B cell (primary cell): ENCODE measurements around the gene AXIN1. TPM values are rescaled to one million over a fixed set of nuclear protein-coding genes. Genes with fewer than 3 reads are reported as not detected.

ENCODE experiments used
- ATAC-seq: fragments of 200-7000 bp; cut with Tn5 transposase; one replicate; pipeline ENCODE4 v1.10.0; 2021; ENCODE audit warnings: low read depth, mild to moderate bottlenecking, moderate number of reproducible peaks, moderate library complexity
- CTCF ChIA-PET: fragments of 350-600 bp; sonication (Branson Sonifier 250); formaldehyde crosslinking; loops from one replicate; lab custom pipeline; 2021; ENCODE audit warnings: antibody characterized with exemption, inconsistent platforms; lab: Charles Lee
- POLR2A ChIA-PET: fragments of 350-600 bp; sonication (Branson Sonifier 250); formaldehyde crosslinking; loops from one replicate; lab custom pipeline; 2021; ENCODE audit warnings: antibody characterized with exemption; lab: Charles Lee
- DNase-seq: peaks from one replicate; pipeline ENCODE4 v3.0.0; 2013
- H2AFZ ChIP-seq: 2 replicates; pipeline ENCODE4 v1.6.1; 2012; ENCODE audit warnings: mild to moderate bottlenecking, low read depth, low read length; ENCODE audit not compliant: insufficient read depth, poor library complexity, severe bottlenecking
- H3K27ac ChIP-seq, 2 donors: 1 replicate in 1 of 2; 2 replicates in 1 of 2; pipeline ENCODE4 v1.5.1; 2012 to 2013; ENCODE audit warnings: low read length in 2 of 2, mild to moderate bottlenecking in 2 of 2, moderate library complexity in 1 of 2
- H3K27me3 ChIP-seq, 4 experiments: fragments of 200-600 bp in 1 of 4; sonication (generic) in 1 of 4; replicated peaks in 1 of 4; 1 replicate in 2 of 4; 2 replicates in 2 of 4; pipeline versions ENCODE4 v1.6.1 to v1.7.0; 2013 to 2016; ENCODE audit warnings: low read length in 3 of 4, mild to moderate bottlenecking in 2 of 4, mixed read lengths in 1 of 4, moderate library complexity in 1 of 4; ENCODE audit not compliant: insufficient read depth in 4 of 4, control insufficient read depth in 3 of 4; ENCODE audit errors: control extremely low read depth in 1 of 4
- H3K36me3 ChIP-seq, 2 experiments: replicated peaks in 1 of 2; 1 replicate in 1 of 2; 2 replicates in 1 of 2; pipeline versions ENCODE4 v1.6.1 to v1.7.1; 2013; ENCODE audit warnings: low read length in 1 of 2; ENCODE audit not compliant: insufficient read depth in 2 of 2, control insufficient read depth in 1 of 2; ENCODE audit errors: control extremely low read depth in 1 of 2, extremely low read depth in 1 of 2
- H3K4me1 ChIP-seq, 2 donors: fragments of 200-600 bp in 1 of 2; sonication (generic) in 1 of 2; 1 replicate in 1 of 2; 2 replicates in 1 of 2; pipeline versions ENCODE4 v1.5.1 to v1.6.1; 2013 to 2017; ENCODE audit warnings: low read length in 2 of 2; ENCODE audit not compliant: control insufficient read depth in 2 of 2, insufficient read depth in 2 of 2
- H3K4me2 ChIP-seq: replicated peaks from 2 replicates; pipeline ENCODE3; 2012; ENCODE audit warnings: mild to moderate bottlenecking, low read depth, low read length; ENCODE audit not compliant: poor library complexity, severe bottlenecking
- H3K4me3 ChIP-seq, 5 experiments: fragments of 200-600 bp in 1 of 5; sonication (generic) in 1 of 5; 1 replicate in 3 of 5; 2 replicates in 2 of 5; pipeline versions ENCODE4 v1.5.1 to v1.7.0; 2011 to 2016; ENCODE audit warnings: low read length in 4 of 5, mild to moderate bottlenecking in 4 of 5, low read depth in 2 of 5, control low read depth in 1 of 5, moderate library complexity in 1 of 5; ENCODE audit not compliant: insufficient read depth in 1 of 5; ENCODE audit errors: control extremely low read depth in 1 of 5, extremely low read depth in 1 of 5
- H3K79me2 ChIP-seq: fragments of 200-600 bp; sonication (generic); one replicate; pipeline ENCODE4 v1.6.0; 2016; ENCODE audit warnings: low read length; ENCODE audit not compliant: control insufficient read depth, insufficient read depth
- H3K9ac ChIP-seq: fragments of 200-600 bp; sonication (generic); 2 replicates; pipeline ENCODE4 v1.6.1; 2017; ENCODE audit warnings: mild to moderate bottlenecking, low read length, moderate library complexity
- H3K9me3 ChIP-seq, 3 donors: one replicate each; pipeline versions ENCODE4 v1.6.1 to v1.7.1; 2013; ENCODE audit warnings: low read length in 2 of 3; ENCODE audit not compliant: control insufficient read depth in 2 of 3, insufficient read depth in 1 of 3; ENCODE audit errors: control extremely low read depth in 1 of 3
- H4K20me1 ChIP-seq: 2 replicates; pipeline ENCODE4 v1.6.0; 2012; ENCODE audit warnings: mild to moderate bottlenecking, low read length; ENCODE audit not compliant: insufficient read depth, control insufficient read depth, poor library complexity, severe bottlenecking
- H3K27ac Mint-ChIP-seq: one replicate; pipeline ENCODE4 v1.8.0; 2021; ENCODE audit warnings: mixed read lengths
- H3K27me3 Mint-ChIP-seq: one replicate; pipeline ENCODE4 v1.8.0; 2021; ENCODE audit warnings: mixed read lengths
- H3K4me1 Mint-ChIP-seq: one replicate; pipeline ENCODE4 v1.8.0; 2021; ENCODE audit warnings: mixed read lengths
- H3K4me3 Mint-ChIP-seq: one replicate; pipeline ENCODE4 v1.8.0; 2021; ENCODE audit warnings: mixed read lengths
- H3K9me3 Mint-ChIP-seq: one replicate; pipeline ENCODE4 v1.8.0; 2022; ENCODE audit warnings: mixed read lengths; ENCODE audit not compliant: insufficient read depth
- EZH2 ChIP-seq: IDR thresholded peaks from 2 replicates; pipeline ENCODE4 v1.6.1; 2012; ENCODE audit warnings: borderline replicate concordance, low read depth, mild to moderate bottlenecking, moderate library complexity, low read length; ENCODE audit not compliant: insufficient read depth, poor library complexity, severe bottlenecking
- WGBS: methylation state at CpG from one replicate; pipeline ENCODE4 v1.1.5; 2013; ENCODE audit warnings: missing lambda C conversion rate; ENCODE audit not compliant: insufficient coverage; 5-methylcytosine and 5-hydroxymethylcytosine counted together
- intact Hi-C: fragments of 100-400 bp; cut with micrococcal nuclease; formaldehyde crosslinking; loops from one replicate; pipeline ENCODE4 v1.10.0; 2022
- polyA plus RNA-seq: library from polyadenylated mRNA; depleted of rRNA; stranded (reverse); fragments of >200 nt; gene quantifications from 2 replicates; pipeline ENCODE4 v1.2.3, GENCODE V29; 2012
- total RNA-seq, 2 donors: library from RNA; stranded (reverse); fragments of 120-200 nt in 1 of 2; gene quantifications; 1 replicate in 1 of 2; 2 replicates in 1 of 2; pipeline versions ENCODE4 v1.2.3 to v1.2.4, GENCODE V29; 2013 to 2022
- TF ChIP-seq, protein P1 (sequence below): fragments of 200-600 bp; IDR thresholded peaks from one replicate; pipeline ENCODE4 v1.8.0; 2022; ENCODE audit warnings: antibody characterized with exemption, mild to moderate bottlenecking

The AXIN1 gene
- total and polyA plus RNA-seq, 2 donors (not counting 1 experiment from before 2014, with no cell fraction given) = 39.0 to 40.8 TPM

DNA sequence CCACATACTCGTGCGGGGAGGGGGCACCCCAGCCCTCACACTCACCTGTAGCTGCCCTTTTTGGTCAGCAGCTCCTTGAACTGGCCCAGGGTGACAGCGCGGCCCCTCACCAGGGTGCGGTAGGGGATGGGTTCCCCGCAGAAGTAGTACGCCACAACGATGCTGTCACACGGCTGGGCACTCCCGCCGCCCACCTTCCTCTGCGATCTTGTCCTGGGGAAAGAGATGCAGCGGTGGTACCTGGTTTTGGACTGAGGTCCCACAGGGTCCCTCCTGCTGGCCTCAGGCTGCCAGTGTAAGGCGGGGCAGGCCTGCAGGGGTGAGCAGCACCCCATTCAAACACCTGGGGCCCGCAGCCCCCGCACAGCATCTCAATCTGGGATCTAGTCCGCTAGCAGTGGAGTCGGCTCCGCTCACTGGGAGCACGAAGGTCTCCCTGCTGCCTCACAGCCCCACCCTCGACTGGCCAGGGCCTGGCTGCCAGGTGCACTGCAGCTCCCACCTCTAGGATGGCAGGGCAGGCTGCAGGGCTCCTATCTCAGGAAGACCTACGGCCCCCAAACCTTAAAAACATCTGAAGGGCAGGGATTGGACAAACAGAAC is 63.0 kb downstream of the AXIN1 start:
- Histone ChIP-seq H3K27me3 (no peaks in the 10 kb centered on the region), H3K9ac (no peak overlapping the region), H4K20me1 (peaks cover 8% of the 10 kb centered on the region), H3K4me3 (no peak overlapping the region), H3K9me3 (peaks cover 0 to 6% (median 0%) of the 10 kb centered on the region in 3 donors), H3K4me1 (no peaks in the 10 kb centered on the region), H3K27ac (no peak overlapping the region), H3K4me2 (no peak overlapping the region), H3K79me2 (no peaks in the 10 kb centered on the region), H3K36me3 (peaks cover 0 to 44% of the 10 kb centered on the region in 2 experiments), H2AFZ (no peak overlapping the region)
- no peak for ATAC-seq
- DNase-seq = no peak
- Mint-ChIP-seq H3K4me3 (no peak overlapping the region), H3K27ac (no peak overlapping the region), H3K27me3 (no peaks in the 10 kb centered on the region), H3K4me1 (no peaks in the 10 kb centered on the region), H3K9me3 (no peaks in the 10 kb centered on the region)
- intact Hi-C loops = no loop called here
- ChIA-PET POLR2A (no interaction called here), CTCF (no interaction called here)
- TF ChIP-seq, protein P1, sequence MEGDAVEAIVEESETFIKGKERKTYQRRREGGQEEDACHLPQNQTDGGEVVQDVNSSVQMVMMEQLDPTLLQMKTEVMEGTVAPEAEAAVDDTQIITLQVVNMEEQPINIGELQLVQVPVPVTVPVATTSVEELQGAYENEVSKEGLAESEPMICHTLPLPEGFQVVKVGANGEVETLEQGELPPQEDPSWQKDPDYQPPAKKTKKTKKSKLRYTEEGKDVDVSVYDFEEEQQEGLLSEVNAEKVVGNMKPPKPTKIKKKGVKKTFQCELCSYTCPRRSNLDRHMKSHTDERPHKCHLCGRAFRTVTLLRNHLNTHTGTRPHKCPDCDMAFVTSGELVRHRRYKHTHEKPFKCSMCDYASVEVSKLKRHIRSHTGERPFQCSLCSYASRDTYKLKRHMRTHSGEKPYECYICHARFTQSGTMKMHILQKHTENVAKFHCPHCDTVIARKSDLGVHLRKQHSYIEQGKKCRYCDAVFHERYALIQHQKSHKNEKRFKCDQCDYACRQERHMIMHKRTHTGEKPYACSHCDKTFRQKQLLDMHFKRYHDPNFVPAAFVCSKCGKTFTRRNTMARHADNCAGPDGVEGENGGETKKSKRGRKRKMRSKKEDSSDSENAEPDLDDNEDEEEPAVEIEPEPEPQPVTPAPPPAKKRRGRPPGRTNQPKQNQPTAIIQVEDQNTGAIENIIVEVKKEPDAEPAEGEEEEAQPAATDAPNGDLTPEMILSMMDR = no peak
- TF ChIP-seq EZH2 = no peak
- 94% methylated on average over 22 of the region's 22 CpGs for WGBS

DNA sequence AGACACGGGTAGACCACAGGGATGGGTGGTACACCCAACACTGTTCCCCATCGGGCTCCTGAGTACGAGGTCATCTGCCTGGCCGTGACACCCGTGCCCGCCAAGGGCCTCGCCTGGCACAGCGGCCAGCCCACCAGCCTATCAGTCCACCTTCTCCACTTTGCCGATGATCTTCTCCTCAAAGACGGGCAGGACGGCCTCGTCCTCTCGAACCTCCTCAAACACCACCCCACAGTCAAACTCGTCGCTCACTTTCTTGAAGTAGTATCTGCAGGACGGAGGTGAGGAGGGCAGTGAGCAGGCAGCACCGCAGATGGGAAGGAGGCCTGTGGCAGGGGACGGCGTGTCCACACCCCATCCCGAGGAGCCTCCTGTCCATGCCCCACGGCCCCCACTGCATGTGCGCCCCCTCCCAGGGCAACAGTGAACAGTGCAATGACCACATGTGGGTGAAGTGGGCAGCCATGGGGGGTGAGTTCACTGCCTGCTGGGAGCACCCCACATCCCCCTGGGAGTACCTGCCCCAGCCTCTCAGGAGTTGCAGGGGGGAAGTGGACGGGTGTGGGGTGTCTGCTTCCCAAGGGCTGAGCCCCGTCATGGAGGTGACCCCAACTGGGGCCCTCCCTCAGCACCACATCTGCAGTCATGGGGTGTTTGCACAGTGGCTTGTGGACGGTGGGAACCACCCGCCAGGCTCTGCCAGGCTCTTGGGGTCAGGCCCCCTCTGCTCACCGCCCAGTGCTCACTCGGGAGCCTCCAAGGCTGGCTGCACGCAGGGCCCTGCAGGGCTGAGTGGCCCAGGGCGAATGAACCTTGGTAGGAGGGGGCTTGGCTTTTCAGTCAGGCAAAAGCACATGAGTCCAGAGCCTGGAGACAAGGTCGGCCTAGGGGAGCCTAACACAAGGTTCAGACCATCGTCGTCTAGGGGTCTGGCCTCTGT is 64.3 kb downstream of the AXIN1 start:
- H3K4me2 ChIP-seq = no peak overlapping the region
- DNase-seq (no peak), ATAC-seq (no peak)
- TF ChIP-seq, protein P1 = no peak
- TF ChIP-seq EZH2 = no peak
- intact Hi-C loops = no loop called here
- H3K27me3 Mint-ChIP-seq = no peaks in the 10 kb centered on the region
- no peaks in the 10 kb centered on the region for H3K79me2 ChIP-seq
- H3K36me3 ChIP-seq = peaks cover 0 to 44% of the 10 kb centered on the region in 2 experiments
- no peaks in the 10 kb centered on the region for H3K4me1 ChIP-seq
- H3K27ac ChIP-seq = no peak overlapping the region
- H3K9ac ChIP-seq = no peak overlapping the region
- no peak overlapping the region for H3K4me3 ChIP-seq
- H2AFZ ChIP-seq = no peak overlapping the region
- ChIA-PET POLR2A (no interaction called here), CTCF (no interaction called here)
- H3K9me3 Mint-ChIP-seq = no peaks in the 10 kb centered on the region
- no peak overlapping the region for H3K4me3 Mint-ChIP-seq
- H3K27me3 ChIP-seq = no peaks in the 10 kb centered on the region
- peaks cover 8% of the 10 kb centered on the region for H4K20me1 ChIP-seq
- 96% methylated on average over 26 of the region's 33 CpGs for WGBS
- peaks cover 0 to 6% (median 0%) of the 10 kb centered on the region in 3 donors for H3K9me3 ChIP-seq
- H3K4me1 Mint-ChIP-seq = no peaks in the 10 kb centered on the region
- no peak overlapping the region for H3K27ac Mint-ChIP-seq
